ENCODE results near the gene CAT. TPM values are rescaled to one million over a fixed set of nuclear protein-coding genes. Genes with fewer than 3 reads are reported as not detected.

CAT gene
- total RNA-seq, 2 donors from 2014 or later = 88.4 to 92.3 TPM

DNA sequence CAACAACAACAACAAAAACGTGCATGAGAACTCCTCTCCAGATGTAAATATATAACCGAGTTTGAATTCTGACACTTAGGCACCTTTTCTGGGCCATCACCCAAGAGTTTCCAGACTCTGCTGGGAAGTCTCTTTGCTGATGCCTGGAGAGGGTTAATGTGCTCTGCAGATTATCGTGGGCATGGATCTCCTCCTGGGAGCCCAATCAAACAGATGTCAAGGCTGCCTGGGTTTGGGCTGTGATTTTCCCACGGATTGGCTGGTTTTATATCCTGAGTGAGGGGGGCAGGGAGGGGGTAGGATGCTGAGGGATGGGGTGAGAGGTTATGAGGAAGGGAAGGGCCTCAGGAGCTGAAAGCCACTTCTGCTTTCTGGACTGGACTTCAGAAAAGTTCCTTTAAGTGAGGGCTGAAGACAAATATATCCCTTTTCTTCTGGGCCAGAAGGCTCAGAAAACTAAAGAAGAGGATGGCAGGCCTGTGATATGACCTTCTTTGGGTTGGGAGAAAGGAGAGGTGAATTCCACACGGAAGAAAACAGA lies 70.7 kb downstream of the CAT start:
- Histone ChIP-seq H3K4me1 (no peaks in the 10 kb centered on the region), H3K36me3 (no peaks in the 10 kb centered on the region), H3K9me3 (no peaks in the 10 kb centered on the region), H3K9ac (ENCODE audit: low read depth in 2 of 2, low read length in 2 of 2) (no peak overlapping the region), H3K27ac (no peak overlapping the region), H3K27me3 (no peaks in the 10 kb centered on the region), H3K4me3 (no peak overlapping the region)
- no peak for DNase-seq
- intact Hi-C loops (cut with DNase I) = no loop called here
- TF ChIP-seq, protein P1, sequence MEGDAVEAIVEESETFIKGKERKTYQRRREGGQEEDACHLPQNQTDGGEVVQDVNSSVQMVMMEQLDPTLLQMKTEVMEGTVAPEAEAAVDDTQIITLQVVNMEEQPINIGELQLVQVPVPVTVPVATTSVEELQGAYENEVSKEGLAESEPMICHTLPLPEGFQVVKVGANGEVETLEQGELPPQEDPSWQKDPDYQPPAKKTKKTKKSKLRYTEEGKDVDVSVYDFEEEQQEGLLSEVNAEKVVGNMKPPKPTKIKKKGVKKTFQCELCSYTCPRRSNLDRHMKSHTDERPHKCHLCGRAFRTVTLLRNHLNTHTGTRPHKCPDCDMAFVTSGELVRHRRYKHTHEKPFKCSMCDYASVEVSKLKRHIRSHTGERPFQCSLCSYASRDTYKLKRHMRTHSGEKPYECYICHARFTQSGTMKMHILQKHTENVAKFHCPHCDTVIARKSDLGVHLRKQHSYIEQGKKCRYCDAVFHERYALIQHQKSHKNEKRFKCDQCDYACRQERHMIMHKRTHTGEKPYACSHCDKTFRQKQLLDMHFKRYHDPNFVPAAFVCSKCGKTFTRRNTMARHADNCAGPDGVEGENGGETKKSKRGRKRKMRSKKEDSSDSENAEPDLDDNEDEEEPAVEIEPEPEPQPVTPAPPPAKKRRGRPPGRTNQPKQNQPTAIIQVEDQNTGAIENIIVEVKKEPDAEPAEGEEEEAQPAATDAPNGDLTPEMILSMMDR (IDR thresholded peaks at IDR 0.05) = no peak

- intact Hi-C loops (cut with DNase I) = loop anchor here (5.0 kb wide), 1 partner anchor 382 kb away; no protein-coding TSS in a partner anchor
These were observed 71.5 kb downstream of the CAT start for GRCh38 chr11:34510218-34510617.

GRCh38 chr11:34510673-34511072 lies 71.9 kb downstream of the CAT start:
- Histone ChIP-seq H3K9ac (ENCODE audit: low read depth in 2 of 2, low read length in 2 of 2) (no peak overlapping the region), H3K36me3 (no peaks in the 10 kb centered on the region), H3K9me3 (no peaks in the 10 kb centered on the region), H3K4me3 (no peak overlapping the region), H3K27ac (no peak overlapping the region), H3K27me3 (no peaks in the 10 kb centered on the region), H3K4me1 (no peaks in the 10 kb centered on the region)
- no peak for DNase-seq
- intact Hi-C loops (cut with DNase I) = loop anchor here (5.0 kb wide), 1 partner anchor 382 kb away; no protein-coding TSS in a partner anchor
- TF ChIP-seq, protein P1 (IDR thresholded peaks at IDR 0.05) = no peak

More at GRCh38 chr11:34510218-34510617, 71.5 kb downstream of the CAT start:
- H3K4me1 ChIP-seq = no peaks in the 10 kb centered on the region
- H3K9me3 ChIP-seq = no peaks in the 10 kb centered on the region
- TF ChIP-seq, protein P1 (IDR thresholded peaks at IDR 0.05) = no peak
- H3K27ac ChIP-seq = no peak overlapping the region
- H3K27me3 ChIP-seq = no peaks in the 10 kb centered on the region
- H3K36me3 ChIP-seq = no peaks in the 10 kb centered on the region
- H3K4me3 ChIP-seq = no peak overlapping the region
- no peak overlapping the region for H3K9ac ChIP-seq (ENCODE audit: low read depth in 2 of 2, low read length in 2 of 2)
- DNase-seq = no peak

- TF ChIP-seq, protein P1 (IDR thresholded peaks at IDR 0.05) = peak; percentile 76
- Histone ChIP-seq H3K4me1 (no peaks in the 10 kb centered on the region), H3K4me3 (no peak overlapping the region), H3K9ac (ENCODE audit: low read depth in 2 of 2, low read length in 2 of 2) (no peak overlapping the region), H3K36me3 (no peaks in the 10 kb centered on the region), H3K27me3 (no peaks in the 10 kb centered on the region), H3K27ac (no peak overlapping the region), H3K9me3 (no peaks in the 10 kb centered on the region)
- peak; percentile 57 for DNase-seq
- intact Hi-C loops (cut with DNase I) = loop anchor here (2.0 to 5.0 kb wide), 2 partner anchors 72 to 379 kb away; no protein-coding TSS in a partner anchor
These were observed 74.3 kb downstream of the CAT start for GRCh38 chr11:34512840-34513681.

DNA sequence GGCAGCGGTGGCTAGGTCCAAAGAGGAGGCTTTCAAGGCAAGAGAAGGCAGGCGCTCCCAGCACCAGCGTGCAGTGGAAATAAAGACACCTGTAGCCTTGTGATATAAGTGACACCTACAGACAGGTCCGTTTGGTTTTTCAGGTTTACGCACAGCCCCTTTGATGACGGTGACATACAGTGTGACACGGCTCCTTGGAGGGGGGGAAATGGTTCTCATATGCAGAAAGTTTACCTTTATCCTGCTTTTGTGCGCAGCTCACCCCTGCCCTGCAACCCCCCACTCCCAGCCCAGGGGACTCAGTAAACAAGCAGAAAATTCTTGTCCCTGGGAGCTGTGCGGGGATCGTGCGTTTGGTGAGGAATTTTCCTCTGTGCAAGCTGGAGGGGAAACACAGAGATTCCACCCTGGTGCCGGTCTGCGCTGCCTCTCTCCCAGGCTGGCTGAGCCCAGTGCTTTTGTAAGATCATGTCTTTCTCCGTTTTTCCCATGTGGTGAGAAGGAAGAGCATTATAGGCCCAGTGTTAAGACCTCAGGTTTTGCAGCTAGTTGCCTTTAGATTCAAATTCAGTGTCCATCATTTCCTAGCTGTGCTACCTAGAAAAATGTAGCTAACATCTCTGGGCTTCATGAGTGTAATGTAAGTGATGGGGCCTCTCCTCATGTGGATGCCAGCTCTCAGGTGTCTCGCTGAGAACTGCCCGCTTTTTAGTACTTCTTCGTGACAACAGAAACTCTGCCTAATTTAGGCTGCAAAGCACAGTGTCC lies 75.1 kb downstream of the CAT start, which contains the start of gene ELF5:
Gene ELF5 (minus strand): TSS at position 113 of the 768 bp plus-strand sequence. CDS start 8,045 bp downstream, outside the sequence.
- no peaks in the 10 kb centered on the region for H3K4me1 ChIP-seq
- H3K27ac ChIP-seq = no peak within 1 kb of the TSS
- no peak within 1 kb of the TSS for H3K9ac ChIP-seq (ENCODE audit: low read depth in 2 of 2, low read length in 2 of 2)
- H3K36me3 ChIP-seq = no peaks in the 10 kb centered on the region
- intact Hi-C loops (cut with DNase I) = loop anchor here (2.0 to 5.0 kb wide), 2 partner anchors 71 to 378 kb away; no protein-coding TSS in a partner anchor
- TF ChIP-seq, protein P1 (IDR thresholded peaks at IDR 0.05) = no peak
- no peak within 1 kb of the TSS for H3K4me3 ChIP-seq
- DNase-seq = no peak
- H3K9me3 ChIP-seq = no peaks in the 10 kb centered on the region
- no peaks in the 10 kb centered on the region for H3K27me3 ChIP-seq
